GM21423 (cell line): ENCODE measurements around the gene GRIK2.

Source experiments
- ATAC-seq: cut with Tn5 transposase; IDR thresholded peaks from one replicate; pipeline ENCODE4 v1.9.1; 2021; ENCODE audit warnings: mild to moderate bottlenecking, moderate library complexity; ENCODE audit not compliant: unreplicated experiment

The GRIK2 gene

DNA sequence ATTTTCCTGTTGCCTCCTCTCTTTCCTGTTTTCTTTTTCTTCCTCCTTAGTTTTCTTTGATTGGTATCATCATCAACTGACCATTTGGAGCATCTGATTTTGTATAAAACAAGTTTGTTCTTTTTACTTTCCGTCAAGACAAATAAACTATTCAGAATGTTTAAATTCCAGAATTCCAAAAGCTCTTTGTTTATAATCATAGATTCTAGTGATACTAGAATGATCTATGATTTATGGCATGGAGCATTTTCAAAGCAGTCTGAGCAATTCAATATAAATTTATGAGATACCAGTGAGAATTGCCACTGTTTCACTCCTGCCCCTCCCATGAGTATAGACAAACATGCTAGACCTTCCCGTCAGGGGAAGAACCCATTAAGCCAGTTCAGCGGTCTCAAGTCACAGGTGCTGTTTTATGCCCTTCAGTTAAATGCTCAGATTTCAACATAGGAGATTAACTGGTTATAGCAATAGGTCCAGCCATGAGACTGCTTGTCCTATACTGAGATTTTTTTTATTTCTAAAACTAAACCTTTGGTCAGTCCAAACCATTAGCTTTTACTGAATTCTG is 60.7 kb downstream of the GRIK2 start:
- no peak for ATAC-seq

DNA sequence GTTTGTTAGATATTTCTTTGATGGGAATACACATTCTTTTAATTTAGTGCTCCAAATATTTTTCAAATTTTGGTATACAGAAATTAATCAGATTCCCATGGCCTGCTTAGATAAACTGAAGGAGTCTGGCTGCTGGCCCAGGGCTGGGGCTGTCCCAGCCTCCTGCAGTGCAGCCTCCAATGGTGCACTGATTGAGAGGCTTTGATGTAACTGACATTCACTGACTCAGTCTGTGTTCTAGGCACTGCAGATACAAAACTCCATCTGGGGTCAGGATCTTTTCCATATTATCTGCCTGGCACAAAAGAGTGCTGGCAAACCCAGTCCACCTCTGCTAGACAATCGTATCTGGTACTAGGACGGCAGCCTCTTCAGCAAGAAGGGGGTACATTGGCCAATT is 64.8 kb downstream of the GRIK2 start:
- no peak for ATAC-seq

DNA sequence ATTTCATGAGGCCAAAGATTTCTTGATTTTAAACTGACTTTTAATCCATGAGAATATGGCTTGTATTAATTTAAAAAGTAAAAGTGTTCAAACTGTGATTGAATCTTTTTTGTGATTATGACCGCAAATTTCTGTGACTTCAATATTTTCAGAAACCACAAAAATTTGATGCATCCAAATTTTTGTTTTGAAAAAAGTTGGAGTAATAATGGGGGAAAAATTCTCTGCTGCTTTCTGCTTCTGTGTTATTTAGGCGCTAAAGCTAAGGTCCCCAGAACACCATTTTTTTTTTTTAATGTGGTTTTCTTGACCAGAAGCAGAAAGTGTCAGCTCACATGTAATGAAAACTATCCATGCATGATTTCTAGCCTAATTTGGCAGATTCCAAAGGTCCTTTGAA is 65.3 kb downstream of the GRIK2 start:
- ATAC-seq = no peak

DNA sequence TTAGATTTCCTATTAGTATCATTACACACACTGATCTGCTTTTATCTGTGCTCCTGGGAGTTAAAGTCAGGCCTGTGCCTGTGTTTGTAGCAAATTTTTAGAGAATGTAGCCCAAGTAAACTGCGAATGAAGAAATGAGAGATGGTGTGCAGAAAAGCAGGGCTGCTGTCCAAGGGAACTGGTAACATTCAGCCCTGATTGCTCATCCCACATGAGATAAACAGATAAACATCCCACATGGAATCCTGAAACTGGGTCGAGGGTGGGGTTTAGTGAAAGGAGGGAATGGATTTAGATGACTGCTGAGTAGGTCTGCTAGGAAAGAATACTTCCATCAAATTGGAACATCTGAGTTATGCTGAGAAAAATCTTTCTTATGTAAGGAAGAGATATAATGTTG is 69.1 kb downstream of the GRIK2 start:
- ATAC-seq = no peak

DNA sequence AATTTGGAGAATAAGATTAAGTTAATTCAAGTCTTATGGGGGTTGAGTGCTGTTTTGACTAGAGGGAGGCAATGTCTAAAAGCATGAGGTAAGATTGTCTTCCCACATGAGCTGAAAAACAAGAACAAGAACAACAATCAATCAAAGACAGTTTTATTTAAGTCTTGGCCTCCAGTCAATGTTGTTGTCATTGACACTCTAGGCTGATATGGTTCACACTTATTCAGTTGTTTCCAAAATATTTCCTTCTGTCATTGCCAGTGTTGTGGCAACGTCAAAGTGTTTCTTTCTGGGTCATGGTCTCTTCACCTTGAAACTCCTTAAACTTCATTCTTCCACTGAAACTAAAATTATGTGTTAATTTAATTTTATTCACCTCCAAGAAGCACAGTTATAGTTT is 72.4 kb downstream of the GRIK2 start:
- no peak for ATAC-seq

DNA sequence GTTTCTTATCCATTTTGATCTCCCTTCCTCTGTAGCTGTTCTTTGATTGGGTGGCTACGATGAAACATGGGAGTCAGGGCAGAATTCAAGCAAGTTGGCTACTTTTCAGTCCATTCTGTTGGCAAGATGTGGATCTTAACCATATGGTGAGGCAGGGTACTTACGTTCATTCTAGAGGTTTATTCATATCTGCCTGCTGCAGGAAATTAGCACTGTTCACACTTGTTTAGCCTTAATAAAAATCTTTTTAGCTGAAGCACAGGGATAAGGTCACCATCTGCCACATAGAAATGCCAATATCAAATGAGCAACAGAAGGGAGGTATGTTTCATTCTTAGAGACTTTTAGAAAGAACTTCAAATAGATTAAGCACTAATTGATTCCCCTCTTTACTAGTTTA is 83.9 kb downstream of the GRIK2 start:
- ATAC-seq = no peak

DNA sequence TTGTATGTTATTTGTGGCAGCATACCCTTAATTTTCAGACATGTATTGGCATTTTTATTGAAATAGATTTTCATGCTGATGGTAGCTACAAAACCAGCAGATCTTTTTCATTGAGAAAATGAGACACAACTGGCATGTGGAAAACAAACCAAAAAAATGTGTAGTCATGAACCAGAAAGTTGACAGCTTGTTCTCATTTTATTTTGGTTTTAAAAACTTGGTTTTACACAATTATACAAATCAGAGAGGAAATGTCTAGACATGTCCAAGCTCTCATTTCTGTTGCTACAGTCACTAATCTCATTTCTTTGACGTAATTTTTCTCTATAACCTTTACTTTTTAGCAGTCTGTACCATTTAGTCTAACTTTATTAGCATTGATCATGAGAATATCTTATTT is 85.4 kb downstream of the GRIK2 start:
- ATAC-seq = no peak

DNA sequence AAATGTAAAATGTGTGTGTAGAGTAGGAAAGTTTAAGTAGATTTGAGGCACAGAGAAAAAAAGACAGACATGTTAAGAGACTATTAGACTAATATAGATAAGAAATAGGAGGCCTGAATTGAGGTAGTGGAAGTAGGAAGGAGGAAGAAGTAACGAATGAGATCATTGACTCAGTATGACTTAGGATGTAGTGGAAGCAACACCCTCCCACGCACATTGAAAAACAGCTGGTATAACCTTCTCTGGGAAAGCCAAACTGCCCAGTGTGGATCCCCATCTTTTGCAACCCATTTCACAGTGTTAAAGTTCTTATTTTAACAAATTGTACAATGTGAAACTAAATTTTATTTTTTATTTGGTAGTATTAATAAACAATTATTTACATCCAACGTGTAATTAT is 89.1 kb downstream of the GRIK2 start:
- no peak for ATAC-seq

DNA sequence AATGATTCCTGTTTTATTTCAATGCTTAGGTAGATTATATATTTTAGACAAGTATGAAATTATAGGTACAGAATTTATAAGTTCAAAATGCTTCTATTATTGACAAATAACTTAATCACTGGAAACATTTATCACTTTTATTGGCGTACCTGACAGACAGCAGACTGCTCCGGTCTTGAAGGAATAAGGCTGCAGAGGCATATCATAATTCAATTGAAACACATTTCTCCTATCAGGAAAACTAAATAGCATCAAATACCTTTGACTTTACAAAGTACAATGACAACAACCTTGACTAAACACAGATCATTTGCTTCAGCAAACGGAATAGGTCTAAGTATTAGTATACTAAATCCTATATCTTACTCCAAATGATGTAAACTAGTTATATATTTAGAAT is 91.3 kb downstream of the GRIK2 start:
- no peak for ATAC-seq

DNA sequence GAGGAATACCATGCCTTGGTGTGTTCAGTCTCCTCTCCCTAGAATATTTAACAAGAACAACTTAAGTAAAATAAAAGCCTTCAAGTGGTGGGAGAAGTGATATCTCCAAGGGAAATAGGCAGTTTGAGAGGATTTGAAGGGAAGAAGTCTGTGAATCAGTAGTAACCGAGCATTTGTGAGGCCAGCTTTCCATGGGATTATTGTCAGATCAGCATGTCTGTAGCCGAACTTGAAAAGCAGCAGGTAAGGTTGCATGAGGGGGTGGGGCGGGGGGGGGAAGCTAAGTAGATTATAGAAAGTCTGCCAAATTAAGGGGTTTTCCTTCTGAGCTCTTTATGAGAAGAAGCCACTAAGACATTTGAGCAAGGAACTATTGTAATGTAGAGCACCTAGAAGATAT is 92.6 kb downstream of the GRIK2 start:
- ATAC-seq = no peak

DNA sequence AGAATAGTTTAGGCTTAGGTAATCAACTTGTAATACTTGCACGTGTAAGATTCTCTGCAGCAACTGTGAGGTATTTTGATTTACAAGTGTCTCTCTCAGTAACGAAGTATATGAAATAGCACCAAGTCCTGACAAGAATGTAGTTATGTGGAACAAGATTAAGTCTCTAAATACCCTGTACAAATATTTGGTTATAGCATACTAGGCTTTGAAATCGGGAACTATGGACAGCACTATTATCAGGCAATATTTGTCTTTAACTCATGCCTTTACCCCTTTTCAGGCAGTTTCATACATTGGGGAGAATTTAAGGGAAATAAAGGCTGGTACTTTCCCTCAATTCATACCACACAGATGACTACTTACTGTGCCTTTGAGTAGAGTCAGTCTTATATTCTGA is 93.2 kb downstream of the GRIK2 start:
- ATAC-seq = no peak

DNA sequence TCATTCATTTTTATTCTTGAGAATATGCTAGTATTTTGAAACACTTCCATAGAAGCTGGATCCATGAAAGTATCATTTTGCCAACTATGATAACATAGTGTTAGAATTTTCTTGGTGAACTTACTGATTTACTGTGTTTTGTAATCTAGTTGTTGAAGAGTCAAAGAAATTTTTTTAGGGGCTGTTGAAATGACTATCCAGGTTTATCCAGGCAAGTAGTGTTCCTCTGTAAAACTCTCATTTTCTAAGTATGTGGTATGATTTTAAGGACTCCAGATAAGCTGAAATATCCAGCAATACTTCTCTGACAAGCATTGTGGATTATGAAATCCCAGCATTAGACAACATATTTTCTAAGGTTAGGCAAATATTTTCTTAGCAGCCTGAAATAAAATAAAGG is 95.9 kb downstream of the GRIK2 start:
- no peak for ATAC-seq

DNA sequence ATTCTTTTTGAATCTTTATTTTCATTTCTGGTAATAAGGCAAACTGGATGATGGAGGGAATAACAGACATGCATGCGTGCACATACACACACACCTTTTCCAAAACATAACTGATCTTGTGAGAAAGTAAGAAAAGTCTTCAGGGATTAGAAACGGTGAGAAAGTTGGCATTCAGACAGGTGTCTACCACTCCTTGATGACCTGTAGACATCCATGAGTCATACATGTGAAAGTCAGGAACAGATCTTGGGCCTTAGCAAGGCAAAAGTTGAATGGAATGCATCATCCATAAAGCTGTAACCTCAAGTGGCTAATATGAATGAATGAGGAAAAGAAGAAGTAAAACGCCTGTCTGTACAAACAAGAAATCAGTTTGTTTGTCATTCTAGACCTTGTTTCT is 97.3 kb downstream of the GRIK2 start:
- ATAC-seq = no peak

DNA sequence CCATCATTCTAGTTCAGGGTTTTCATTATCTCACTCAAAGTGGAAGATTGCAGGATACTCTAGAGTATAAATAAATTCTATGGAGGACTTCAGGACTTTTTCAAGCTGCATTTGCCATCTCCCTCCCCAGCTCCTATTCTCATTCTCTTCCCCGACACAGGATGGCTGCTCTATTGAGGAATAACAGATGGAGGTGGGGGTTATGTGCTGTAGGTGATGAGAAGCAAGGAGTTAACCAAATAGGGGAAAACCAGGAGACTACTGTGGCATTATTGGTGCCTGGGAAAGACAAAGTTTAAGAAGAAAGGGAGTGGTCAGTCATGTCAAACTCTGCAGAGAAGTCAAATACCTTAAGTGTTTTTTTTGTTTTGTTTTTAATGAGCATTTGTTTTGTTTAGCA is 109.3 kb downstream of the GRIK2 start:
- ATAC-seq = no peak

DNA sequence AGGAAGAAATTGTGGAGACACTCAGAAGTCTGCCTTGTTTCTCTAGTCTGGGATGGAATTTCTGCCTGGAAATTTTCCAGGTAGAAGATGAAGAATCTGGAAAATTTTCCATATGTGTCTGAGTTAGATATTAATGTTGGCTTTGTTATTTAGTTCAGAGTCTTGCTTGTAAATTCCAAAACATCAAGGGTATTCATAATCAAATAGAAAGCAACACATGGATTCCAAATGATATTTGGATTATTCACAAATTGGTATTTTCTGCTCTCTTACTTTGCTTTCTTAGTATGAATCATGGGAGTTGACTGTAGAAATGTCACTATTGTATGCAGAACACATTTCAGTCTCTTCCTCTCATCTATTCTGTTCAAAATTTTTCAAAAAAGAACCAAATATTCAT is 116.0 kb downstream of the GRIK2 start:
- ATAC-seq = no peak

DNA sequence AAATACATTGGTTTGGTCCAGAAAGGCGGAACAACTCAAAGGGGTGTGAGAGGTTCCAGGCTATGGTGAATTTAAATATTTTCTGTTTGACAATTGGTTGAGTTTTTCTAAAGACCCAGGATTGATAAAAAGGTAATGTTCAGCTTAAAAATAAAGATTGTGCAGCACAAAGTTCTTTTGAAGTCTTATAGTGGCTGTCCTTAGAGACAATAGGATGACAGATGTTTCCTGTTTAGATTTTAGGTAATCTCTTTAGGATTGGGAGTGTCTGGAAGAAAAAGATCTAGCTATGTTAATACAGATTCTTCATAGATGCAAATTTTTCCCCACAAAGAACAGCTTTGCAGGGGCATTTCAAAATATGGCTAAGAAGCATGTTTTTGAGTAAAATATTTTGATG is 119.7 kb downstream of the GRIK2 start:
- no peak for ATAC-seq

DNA sequence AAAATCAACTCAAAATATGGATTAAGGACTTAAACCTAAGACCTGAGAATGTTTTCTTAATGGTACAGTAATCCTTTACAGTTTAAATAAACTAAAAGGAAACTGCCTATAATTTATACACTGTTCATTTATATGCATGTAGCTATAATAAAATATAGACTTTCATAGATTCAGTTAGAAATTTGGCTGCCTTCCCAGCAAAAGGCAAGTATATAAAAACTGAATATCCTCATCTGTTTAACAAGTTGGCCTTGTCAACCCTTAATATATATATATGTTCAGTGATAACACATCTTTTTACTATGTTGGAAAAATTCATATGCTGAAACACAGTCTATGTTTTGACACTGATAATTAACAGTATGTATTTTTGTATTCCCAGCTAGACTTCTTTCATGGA is 123.1 kb downstream of the GRIK2 start:
- ATAC-seq = no peak

DNA sequence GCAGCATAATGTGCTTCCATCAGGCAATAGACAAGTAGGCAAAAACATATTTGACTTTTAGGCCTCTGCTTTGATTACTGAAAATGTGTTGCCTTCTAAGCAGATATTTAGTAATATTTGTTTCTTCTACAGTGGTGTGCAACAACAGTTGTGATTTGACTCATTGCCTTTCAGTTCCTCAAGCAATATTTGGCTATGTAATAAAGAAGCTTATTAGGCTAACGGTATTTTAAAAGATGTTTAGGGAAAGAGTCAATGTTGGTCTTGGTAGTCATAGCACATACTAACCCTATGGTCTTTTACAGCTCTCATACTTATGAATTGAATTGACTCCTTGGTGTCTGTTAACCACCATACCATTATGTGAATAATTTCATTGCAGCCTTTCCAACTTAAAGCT is 124.1 kb downstream of the GRIK2 start:
- ATAC-seq = no peak

DNA sequence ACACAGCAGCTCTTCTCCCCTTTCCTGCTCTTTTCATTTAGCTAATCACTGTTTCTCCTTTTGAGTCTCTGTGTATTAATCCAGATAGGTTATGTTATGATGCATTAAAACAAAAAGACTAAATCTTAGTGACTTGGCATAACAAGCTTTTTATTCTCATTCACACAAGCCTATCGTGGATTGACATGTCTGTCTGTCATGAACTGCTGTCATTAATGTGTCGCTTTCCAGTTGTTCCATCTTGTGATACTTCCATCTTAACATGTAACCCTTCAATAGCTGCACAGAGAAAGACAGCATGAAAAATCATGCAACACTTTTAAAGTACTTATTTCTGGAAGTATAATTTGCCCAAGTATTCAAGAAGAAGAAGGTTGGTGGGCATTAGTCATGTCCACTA is 128.7 kb downstream of the GRIK2 start:
- no peak for ATAC-seq

DNA sequence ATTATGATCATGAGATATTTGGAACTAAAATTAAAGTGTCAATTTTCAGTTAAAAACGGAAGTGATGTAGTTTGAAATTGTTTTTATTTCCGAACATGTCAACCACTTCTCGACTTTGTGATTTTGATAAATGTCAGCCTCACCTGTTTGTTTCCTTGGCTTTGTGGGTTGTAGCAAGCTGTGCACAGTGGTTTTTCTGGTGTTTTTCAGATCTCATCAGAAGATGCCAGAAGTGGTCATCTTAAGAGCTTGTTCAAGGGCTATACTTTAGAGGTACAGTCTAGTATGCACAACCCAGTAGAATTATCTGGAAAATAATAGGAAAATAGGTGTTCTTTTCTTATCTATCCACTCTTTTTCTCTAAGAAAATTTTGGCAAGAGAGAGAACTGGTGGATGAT is 134.0 kb downstream of the GRIK2 start:
- no peak for ATAC-seq

DNA sequence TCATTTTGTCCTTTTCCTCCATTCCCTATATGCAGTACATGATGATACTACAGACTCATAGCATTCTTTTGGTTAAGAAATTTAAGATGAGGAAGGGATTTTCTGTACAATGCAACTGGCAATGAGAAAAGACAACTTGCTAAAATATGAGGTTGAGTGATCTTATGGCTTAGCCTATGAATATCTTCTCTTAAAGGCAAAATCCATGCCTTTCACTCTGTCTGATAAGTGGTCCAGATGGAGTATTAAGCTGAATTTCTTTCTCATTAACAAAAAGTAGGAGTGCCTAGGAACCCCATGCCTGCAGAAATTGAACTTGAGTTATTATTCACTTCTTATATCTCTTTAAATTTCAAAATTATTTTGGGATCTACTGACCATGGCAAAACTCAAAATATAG is 135.3 kb downstream of the GRIK2 start:
- ATAC-seq = no peak

DNA sequence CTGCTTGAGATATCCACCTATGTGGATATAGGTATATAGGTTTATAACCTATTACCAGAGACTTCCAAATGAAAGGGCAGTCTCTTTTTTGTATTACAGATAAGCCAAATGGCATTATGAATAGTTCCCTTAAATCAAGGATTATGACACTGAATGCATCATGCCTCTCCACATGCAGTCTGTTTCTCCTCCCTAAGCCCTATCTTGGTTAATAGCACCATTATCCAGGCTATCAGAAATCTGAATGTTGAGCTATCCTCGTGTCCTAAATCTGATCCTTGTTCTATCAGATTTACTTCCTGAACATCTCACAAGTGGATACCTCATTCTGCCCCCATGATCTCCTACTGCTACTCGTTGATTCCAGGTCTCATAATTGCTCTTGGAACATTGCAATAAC is 138.0 kb downstream of the GRIK2 start:
- no peak for ATAC-seq

DNA sequence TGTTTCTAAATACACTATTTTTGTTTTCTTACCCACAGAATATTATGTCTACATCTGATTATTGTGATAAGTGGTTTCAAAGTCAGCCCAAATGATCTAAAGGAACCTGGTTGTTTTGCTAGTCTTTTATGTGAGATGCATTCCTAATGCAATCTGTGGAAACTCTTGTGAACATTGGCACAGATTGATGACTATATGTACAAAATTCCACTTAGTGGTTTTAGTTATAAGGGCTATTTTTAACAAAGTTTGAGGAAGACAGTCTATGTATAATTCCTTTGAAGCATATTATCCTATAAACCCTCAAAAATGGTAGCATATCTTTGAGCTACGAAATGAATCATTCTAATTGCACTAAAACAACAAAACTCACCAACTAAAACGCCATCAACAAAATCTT is 140.9 kb downstream of the GRIK2 start:
- ATAC-seq = no peak

DNA sequence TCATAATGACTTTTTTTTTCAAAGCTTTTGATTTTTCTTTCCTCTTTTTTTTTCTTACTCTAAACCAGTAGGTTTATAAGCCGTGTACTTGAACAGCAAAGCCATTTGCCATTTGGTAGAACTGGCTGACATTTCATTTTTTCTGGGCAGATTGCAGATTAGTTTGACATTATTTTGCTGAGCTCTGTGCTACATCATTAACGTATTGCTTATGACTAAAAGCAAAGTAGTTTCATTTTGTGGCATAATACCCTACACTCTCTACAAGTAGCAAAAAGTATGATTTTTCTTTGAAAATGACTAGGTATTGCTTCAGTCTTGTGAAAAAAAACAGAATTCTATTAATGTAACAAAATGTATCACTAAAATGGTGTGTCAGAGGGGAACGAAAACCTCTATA is 141.3 kb downstream of the GRIK2 start:
- no peak for ATAC-seq
